ENCODE measurements around the gene ACE2. TPM values are rescaled to one million over a fixed set of nuclear protein-coding genes. Genes with fewer than 3 reads are reported as not detected.

ACE2 gene
- total and polyA plus RNA-seq, 2 donors (not counting 3 experiments of a cell fraction or from before 2014, with no cell fraction given): not detected

GRCh38 chrX:15570145-15570544 lies 30.6 kb downstream of the ACE2 start:
- Histone ChIP-seq H3K4me2 (ENCODE audit: insufficient read depth, low read length) (no peak overlapping the region), H3K27me3 (ENCODE audit: control insufficient read depth in 2 of 2, insufficient read depth in 2 of 2, low read length in 2 of 2) (no peaks in the 10 kb centered on the region), H3K9me3 (replicated peaks; ENCODE audit: control insufficient read depth, insufficient read depth, low read length) (no peaks in the 10 kb centered on the region), H3K36me3 (ENCODE audit: control insufficient read depth in 2 of 2, extremely low read depth in 1 of 2, insufficient read depth in 2 of 2, low read length in 2 of 2) (no peaks in the 10 kb centered on the region), H3K79me2 (ENCODE audit: control insufficient read depth, insufficient read depth, low read length) (no peaks in the 10 kb centered on the region), H3K9ac (replicated peaks; ENCODE audit: extremely low read depth, insufficient read depth, low read length) (no peak overlapping the region), H2AFZ (ENCODE audit: low read depth, low read length) (no peak overlapping the region), H4K20me1 (replicated peaks; ENCODE audit: control insufficient read depth, extremely low read depth, insufficient read depth, low read length) (no peaks in the 10 kb centered on the region), H3K27ac (ENCODE audit: insufficient read depth, low read depth, low read length) (no peak overlapping the region), H3K4me3 (replicated peaks in 1 of 3; ENCODE audit: insufficient read depth in 1 of 3, low read depth in 1 of 3, low read length in 3 of 3) (no peak overlapping the region), H3K9me1 (replicated peaks; ENCODE audit: control insufficient read depth, extremely low read depth, insufficient read depth, low read length) (no peaks in the 10 kb centered on the region), H3K4me1 (ENCODE audit: control insufficient read depth, extremely low read depth, insufficient read depth, low read length) (peaks cover 16% of the 10 kb centered on the region)
- intact Hi-C loops (cut with micrococcal nuclease) (no loop called here), dilution Hi-C loops (cut with MboI; ENCODE audit: extremely low pct_ligation_motif_present, low sequenced_read_pairs) (no loop called here)
- POLR2A ChIA-PET: no interaction called here
- no TSS peak for BruUV-seq (replicated peaks)
- DNase-seq (ENCODE audit: low read depth, low spot score) (no peak), FAIRE-seq (no peak)
- CTCF ChIA-PET: no interaction called here
- TF ChIP-seq EZH2 (IDR thresholded peaks at IDR 0.05; ENCODE audit: borderline replicate concordance, low read depth, low read length, severe bottlenecking): no peak
- TF ChIP-seq MYC (IDR thresholded peaks at IDR 0.05; ENCODE audit: low read depth, low read length): no peak
- TF ChIP-seq POLR2A (IDR thresholded peaks at IDR 0.05; ENCODE audit: low read depth, low read length): no peak
- TF ChIP-seq, protein P1, sequence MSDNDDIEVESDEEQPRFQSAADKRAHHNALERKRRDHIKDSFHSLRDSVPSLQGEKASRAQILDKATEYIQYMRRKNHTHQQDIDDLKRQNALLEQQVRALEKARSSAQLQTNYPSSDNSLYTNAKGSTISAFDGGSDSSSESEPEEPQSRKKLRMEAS (IDR thresholded peaks at IDR 0.05; ENCODE audit: insufficient read depth, insufficient read length): no peak
- TF ChIP-seq JUN (IDR thresholded peaks at IDR 0.05; ENCODE audit: borderline replicate concordance, insufficient read depth, insufficient read length, low read depth): no peak
- no peak for TF ChIP-seq FOS (IDR thresholded peaks at IDR 0.05; ENCODE audit: borderline replicate concordance, insufficient read depth, low read length)
- TF ChIP-seq, protein P2, sequence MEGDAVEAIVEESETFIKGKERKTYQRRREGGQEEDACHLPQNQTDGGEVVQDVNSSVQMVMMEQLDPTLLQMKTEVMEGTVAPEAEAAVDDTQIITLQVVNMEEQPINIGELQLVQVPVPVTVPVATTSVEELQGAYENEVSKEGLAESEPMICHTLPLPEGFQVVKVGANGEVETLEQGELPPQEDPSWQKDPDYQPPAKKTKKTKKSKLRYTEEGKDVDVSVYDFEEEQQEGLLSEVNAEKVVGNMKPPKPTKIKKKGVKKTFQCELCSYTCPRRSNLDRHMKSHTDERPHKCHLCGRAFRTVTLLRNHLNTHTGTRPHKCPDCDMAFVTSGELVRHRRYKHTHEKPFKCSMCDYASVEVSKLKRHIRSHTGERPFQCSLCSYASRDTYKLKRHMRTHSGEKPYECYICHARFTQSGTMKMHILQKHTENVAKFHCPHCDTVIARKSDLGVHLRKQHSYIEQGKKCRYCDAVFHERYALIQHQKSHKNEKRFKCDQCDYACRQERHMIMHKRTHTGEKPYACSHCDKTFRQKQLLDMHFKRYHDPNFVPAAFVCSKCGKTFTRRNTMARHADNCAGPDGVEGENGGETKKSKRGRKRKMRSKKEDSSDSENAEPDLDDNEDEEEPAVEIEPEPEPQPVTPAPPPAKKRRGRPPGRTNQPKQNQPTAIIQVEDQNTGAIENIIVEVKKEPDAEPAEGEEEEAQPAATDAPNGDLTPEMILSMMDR (IDR thresholded peaks at IDR 0.05; ENCODE audit: extremely low read depth in 1 of 2, insufficient read depth in 1 of 2, low read depth in 1 of 2, low read length in 2 of 2): no peak
- no peak for TF ChIP-seq GATA2 (IDR thresholded peaks at IDR 0.05; ENCODE audit: insufficient read depth, insufficient read length, low read depth, low read length)
- TF ChIP-seq POLR2AphosphoS5 (IDR thresholded peaks at IDR 0.05; ENCODE audit: insufficient read depth, low read depth, low read length): no peak

Measured in endothelial cell of umbilical vein (primary cell).